HG03135 (cell line): ENCODE measurements around the gene NOTCH1.
"Not testable (repeated sequence)": the region's sequence is repeated elsewhere in the genome, so short reads cannot be mapped to it uniquely, and the experiment has no call there.

Source experiments
- ATAC-seq: cut with Tn5 transposase; IDR thresholded peaks from one replicate; pipeline ENCODE4 v1.9.1; 2021; ENCODE audit warnings: mild to moderate bottlenecking, moderate library complexity; ENCODE audit not compliant: unreplicated experiment

Gene NOTCH1

DNA sequence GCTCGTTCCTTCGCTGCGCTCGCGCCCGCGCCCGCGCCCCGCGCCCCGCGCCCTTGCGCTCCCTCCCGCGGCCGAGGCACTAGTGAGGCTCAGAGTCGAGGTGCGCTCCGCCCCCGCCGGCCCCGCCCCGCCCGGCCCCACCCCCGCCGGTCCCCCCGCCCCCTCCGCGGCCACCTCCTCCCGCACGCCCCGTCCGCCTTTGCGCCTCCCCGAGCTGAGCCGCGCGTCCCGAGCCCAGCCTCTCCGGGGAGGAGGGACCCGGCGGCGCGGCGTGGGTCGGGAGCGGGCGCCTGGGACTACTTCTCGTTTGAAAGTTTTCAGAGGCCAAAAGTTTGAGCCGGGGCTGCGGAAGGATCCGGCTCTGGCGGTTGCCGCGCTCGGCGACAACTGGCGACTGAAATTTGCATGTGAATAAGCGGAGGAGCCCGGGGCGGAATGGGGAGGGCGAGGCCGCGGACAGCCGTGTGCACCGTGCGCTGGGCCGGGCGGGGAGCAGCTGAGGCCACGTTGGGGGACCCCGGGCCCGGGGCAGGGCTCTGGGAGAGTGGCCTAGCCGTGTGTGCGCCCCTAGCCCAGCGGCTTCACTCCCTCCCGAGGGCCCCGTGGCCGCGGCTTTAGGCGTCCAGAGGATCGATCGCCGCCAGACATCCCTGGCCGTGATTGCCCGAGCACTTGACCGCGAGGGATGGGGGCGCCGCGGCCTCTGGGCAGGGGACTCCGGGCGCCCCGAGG is at the start of gene NOTCH1:
Gene NOTCH1, minus strand, starts transcription at position 84 of the 732 bp plus-strand sequence. CDS start 262 bp downstream, outside the sequence.
- ATAC-seq = peak; percentile 57

DNA sequence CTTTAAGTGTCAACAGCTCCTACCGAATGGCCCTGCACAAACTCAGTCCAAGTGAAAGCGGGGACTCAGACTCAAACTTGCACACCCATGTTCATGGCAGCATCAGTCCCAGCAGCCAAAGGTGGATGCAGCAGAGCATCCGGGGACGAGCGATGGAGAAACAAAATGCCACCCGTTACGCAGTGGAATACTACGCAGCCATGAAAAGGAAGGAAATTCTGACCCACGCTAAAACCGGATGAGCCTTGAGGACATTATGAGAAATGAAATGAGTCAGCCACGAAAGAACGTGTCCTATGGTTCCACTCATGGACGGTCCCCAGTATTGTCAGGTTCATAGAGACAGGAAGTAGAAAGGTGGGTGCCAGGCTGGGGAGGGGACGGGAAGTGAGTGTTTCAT is 48.6 kb upstream of the NOTCH1 start:
- no peak for ATAC-seq

DNA sequence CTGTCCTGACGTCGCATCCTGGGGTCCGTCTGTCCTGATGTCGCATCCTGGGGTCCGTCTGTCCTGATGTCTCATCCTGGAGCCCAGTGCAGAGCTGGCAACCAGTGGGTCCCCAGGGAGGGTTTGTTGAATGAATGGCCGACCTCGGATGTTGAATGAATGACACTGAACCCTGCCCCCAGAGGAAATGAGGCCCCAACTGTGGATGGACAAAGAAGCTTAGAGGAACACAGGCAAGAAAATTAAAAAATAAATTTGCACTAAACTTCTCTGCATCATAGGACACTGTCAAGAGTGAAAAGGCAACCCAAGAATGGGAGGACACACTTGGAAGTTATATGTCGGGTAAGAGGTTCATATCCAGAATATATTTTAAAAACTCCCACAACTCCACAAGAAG is 47.7 kb upstream of the NOTCH1 start:
- ATAC-seq = no peak

DNA sequence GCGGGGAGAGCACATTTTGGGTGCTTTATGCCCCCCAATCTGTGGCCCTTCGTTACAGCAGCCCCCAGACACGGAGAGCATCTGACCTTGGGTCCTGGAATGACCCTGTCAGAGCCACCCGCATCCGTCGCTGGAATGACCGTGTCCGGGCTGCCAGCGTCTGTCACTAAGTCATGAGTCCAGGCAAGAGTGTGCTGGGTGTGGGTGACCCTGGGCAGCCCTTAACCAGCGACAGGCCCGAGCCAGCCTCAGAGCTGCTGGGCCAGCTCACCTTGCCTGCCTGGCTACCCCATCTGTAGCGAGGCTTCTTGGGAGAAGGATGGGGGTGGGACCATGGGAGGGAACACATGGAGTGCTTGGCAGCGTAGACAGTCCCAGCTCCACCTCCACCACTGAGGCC is 46.8 kb upstream of the NOTCH1 start:
- no peak for ATAC-seq

DNA sequence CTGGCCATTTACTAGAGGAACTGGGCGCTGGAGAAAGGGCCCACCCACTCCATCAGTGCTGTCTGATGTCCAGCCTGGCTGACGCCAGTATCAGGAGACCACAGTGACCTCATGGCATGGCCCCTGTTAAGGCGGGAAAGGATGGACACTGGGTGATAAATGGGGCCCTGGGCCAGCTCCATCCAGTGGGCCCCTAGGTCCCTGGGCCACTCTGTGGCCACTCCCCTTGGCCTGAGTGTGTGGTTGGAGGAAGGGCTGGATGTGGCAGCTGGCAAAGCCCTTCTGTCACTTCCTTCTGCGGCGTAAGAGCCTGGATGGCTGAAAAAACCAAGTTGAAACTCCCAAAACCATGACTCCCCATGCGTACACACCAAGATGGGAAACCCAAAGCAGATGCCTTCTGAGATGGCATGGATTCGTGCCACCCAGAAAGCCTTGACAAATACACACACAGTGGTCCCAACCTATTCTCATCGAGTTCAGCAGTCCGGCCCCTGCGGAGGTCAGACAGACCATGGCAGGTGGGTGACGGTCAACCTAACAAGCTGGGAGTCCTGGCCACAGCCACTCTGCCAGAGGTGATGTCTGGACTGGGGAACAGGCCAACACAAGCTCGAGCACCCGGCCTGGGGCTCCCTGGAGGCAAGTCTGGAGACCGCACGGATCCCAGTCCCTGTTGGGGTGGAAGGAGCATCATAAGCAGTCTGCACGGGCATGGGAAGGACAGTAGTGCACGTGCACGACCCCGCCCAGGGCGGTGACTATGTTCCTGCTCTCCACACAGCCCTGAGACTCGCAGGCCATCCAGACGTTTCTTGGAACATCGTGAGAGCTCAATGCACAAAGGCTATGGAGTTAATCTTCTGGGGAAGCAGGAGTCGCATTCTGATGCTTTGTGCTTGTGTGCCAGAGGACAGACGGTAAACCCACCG is 45.2 kb upstream of the NOTCH1 start:
- ATAC-seq = no peak

DNA sequence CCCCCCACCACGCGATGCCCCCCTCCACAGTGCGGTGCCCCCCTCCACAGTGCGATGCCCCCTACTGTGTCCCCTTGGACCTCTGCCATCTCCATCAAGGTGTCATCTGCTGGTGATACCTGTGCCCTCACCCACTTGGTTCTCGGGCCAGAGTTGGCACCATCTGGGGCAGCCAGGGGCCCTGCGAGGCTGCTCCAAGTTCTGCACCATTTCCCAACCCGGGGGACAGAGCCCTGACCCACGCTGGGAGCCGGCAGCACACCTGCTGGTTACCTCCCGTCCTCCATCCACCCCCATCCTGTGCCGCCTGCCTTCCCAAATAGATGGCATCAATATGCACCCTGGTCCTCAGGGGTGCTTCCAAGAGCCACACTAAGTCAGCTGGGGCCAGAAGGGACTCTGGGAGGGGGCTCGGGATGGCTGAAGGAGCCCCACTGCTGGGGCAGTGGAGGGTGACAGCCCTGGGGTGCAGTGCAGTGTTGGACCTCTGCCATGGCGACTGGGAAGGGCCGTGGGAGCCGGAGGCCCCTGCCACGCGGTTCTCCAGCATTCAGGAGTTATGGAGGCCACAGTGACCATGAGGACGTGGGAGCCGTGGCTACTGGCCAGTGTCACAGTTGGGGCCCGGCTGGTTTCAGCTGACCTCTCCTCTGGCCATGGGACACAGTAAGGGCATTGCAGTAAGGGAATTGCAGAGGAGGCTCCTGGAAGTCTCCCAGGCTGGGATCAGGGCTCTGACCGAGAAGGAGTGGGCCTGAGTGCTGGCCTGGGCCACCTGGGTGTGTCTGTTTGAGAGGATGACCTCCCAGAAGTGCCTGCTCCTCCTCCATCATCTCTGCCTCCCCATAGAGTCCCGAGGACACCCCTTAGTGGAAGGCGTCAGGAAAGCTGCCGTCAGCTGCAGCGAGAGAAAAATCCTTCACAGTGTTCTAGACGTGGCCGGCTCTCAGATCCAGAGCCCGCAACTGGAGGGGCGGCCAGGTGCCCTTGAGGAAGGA is 44.2 kb upstream of the NOTCH1 start:
- ATAC-seq = no peak

DNA sequence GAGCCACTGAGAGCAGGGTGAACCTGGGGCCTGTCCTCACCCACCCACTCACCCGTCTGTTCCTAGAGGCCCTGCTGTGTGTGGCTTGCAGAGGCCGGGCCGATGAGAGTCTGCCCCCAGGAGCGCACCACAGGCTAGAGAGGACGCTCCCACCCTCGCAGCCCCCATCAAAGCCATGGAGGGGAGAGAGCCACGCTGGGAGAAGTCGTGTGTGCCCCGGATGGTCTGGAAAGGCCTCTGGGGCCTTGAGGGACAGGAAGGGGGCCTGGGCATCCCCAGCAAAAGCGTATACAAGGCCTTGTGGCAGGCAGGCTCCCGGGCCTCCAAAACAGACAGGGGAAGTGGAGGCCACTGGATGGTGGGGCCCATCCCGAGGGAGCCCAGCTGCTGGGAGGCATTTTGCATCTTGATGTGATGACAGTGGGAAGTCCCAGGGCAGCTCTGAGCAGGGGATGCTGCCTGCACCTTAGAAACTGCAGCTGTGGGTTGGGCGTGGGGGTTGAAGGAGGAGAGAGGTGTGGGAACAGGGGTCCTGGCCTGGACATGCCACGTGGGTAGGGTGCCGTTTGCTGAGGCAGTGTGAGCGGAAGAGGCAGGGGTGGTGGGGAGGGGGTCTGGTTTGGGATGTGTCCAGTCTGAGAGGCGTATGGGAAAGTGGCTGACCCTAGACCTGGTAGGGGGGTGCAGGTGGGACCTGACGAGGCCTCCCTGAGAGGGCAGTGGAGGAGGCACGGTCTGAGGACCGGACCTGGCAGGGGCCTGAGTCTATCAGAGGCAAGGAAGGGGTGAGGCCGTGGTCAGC is 43.0 kb upstream of the NOTCH1 start:
- ATAC-seq = no peak

DNA sequence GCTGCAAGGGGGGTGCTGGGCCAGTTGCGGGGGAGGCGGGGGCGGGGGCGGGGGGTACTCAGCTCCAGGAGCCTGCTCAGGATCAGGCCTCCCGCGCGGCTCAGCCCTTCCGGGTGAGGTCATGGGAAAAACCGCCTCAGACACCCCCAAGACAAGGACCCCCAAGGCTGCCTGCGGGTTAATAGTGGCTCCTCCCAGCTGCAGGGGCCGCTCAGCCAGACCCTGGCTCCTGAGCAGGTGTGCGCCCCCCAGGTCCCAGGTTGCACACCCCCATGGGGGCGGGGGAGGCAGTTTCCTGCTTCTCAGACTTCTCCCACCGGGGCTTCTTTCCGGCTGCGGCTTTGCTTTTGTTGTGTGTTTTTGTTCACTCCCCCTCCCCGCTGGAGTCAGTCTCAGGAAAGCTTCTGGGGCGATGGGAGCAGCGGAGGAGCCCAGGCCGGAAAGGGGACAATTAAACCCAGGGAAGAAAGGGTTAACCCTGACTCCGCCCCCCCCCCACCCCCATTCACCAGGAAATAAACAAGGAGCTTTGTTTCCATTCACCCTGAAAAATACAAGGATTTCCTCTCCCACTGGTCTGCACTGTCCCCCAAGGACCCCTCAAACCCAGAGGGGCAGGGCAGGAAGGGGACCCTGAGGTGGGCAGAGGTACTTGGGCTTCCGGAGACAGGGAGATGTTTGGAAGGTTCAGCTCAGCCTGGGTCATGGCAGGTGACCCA is 42.3 kb upstream of the NOTCH1 start:
- ATAC-seq = no peak

GRCh38 chr9:136587145-136587943 is 41.5 kb upstream of the NOTCH1 start:
- ATAC-seq = no peak

DNA sequence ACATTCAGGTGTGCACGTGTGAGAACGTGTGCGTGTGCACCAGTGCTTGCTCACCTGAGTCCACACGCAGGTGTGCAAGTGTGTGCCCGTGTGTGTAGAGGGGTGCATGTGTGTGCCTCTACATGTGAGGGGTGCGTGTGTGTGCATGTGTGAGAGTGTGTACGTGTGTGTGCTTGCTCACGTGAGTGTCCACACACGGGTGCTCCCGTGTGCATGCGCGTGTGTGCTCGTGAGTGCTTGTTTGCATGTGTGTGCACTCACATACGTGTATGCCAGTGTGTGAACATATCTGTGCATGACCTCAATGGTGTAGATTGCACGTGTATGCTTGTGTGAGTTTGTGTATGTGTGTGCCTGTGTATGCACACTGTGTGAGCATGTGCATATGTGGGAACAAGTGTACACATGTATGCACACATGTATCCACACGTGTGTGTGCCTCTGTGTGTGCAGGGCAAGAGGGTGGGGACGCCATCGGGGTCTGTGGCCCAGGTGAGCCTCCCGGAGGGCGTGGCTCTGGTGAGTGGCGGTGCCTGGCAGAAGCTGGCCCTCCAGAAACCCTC is 40.6 kb upstream of the NOTCH1 start:
- ATAC-seq = no peak

- no peak for ATAC-seq
Observed at GRCh38 chr9:136585531-136586120, 39.8 kb upstream of the NOTCH1 start.

GRCh38 chr9:136584934-136585333 is 39.1 kb upstream of the NOTCH1 start:
- ATAC-seq = no peak

DNA sequence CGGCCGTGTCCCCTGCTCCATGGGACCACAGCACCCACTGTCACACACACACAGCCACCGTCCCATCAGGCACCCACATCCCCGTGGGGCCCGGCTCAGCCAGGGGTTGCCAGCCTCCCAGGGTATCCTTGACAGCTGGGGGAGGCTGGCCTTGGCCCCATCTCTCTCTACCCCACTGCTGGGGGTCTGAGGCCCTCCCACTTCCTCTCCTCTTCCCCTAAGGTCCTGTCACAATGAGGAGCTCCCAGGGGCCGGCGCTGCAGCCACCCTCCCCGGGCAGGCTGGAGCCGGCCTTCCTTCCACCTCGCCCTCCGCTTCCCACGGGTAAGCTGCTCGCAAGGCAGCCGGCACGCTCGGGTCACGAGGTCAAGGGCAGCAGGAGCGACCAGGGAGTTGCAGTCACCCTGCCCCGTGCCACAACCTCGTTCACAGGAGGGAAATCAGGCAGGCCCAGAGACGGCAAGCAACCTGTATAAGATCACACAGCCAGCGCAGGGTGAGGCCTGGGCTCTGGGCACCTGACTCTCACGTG is 38.6 kb upstream of the NOTCH1 start:
- ATAC-seq = no peak

GRCh38 chr9:136582977-136583735 is 37.3 kb upstream of the NOTCH1 start:
- no peak for ATAC-seq

GRCh38 chr9:136581614-136582447 is 36.0 kb upstream of the NOTCH1 start:
- no peak for ATAC-seq

GRCh38 chr9:136579650-136580219 is 33.9 kb upstream of the NOTCH1 start:
- ATAC-seq = not testable (repeated sequence)
